GM12873 (cell line): ENCODE measurements around the gene COL23A1.

Source experiments
- CTCF ChIP-seq: IDR thresholded peaks from 2 replicates; pipeline ENCODE4 v1.5.1; 2012; ENCODE audit warnings: low read depth, mild to moderate bottlenecking, moderate library complexity, low read length, control low read depth; ENCODE audit not compliant: insufficient read depth; ENCODE audit errors: missing control alignments

COL23A1 gene

GRCh38 chr5:178287091-178287790, 303.0 kb downstream of the COL23A1 start:
- no peak for TF ChIP-seq CTCF

GRCh38 chr5:178286226-178287090, 303.7 kb downstream of the COL23A1 start:
- no peak for TF ChIP-seq CTCF

- no peak for TF ChIP-seq CTCF
Observed at GRCh38 chr5:178285399-178286225, 304.6 kb downstream of the COL23A1 start.

GRCh38 chr5:178284996-178285395, 305.2 kb downstream of the COL23A1 start:
- TF ChIP-seq CTCF: no peak

GRCh38 chr5:178284093-178284675, 306.0 kb downstream of the COL23A1 start:
- TF ChIP-seq CTCF: peak; percentile 66

GRCh38 chr5:178283520-178283919, 306.7 kb downstream of the COL23A1 start:
- TF ChIP-seq CTCF: no peak

- TF ChIP-seq CTCF: no peak
Observed at GRCh38 chr5:178282391-178282790, 307.8 kb downstream of the COL23A1 start.
